Pancreas (tissue), 10 donors: ENCODE results near the gene MACROD2. TPM values are rescaled to one million over a fixed set of nuclear protein-coding genes. Genes with fewer than 3 reads are reported as not detected.

Experiments
- ATAC-seq, 4 donors: fragments of 200-7000 bp; cut with Tn5 transposase; one replicate each; pipeline versions ENCODE4 v1.8.0 to v1.9.1; 2020; ENCODE audit warnings: mild to moderate bottlenecking in 4 of 4, moderate library complexity in 4 of 4
- DNase-seq, 6 donors: peaks; one replicate each; pipeline ENCODE4 v3.0.0-alpha.2; 2020
- FAIRE-seq: peaks from 2 replicates; lab custom pipeline; 2012; peaks lifted over from hg19 to GRCh38; lab: Jason Lieb, UNC
- H3K27ac ChIP-seq, 4 donors: fragments of 200-600 bp; sonication (generic); 1 replicate in 3 of 4; 2 replicates in 1 of 4; pipeline versions ENCODE4 v1.5.0 to v1.8.0; 2020
- H3K27me3 ChIP-seq, 4 donors: fragments of 200-600 bp; one replicate each; pipeline ENCODE4 v1.8.0; 2021
- H3K36me3 ChIP-seq, 3 donors: fragments of 200-600 bp; sonication (generic) in 1 of 3; one replicate each; pipeline versions ENCODE4 v1.5.0 to v1.8.0; 2020 to 2021
- H3K4me1 ChIP-seq, 3 donors: fragments of 200-600 bp; one replicate each; pipeline ENCODE4 v1.8.0; 2021
- H3K4me3 ChIP-seq, 4 donors: fragments of 200-600 bp; sonication (generic) in 2 of 4; one replicate each; pipeline versions ENCODE4 v1.5.0 to v1.8.0; 2020 to 2021
- H3K9me3 ChIP-seq, 4 donors: fragments of 200-600 bp; one replicate each; pipeline ENCODE4 v1.8.0; 2021
- CTCF ChIP-seq, 4 donors: fragments of 200-600 bp; sonication (generic) in 3 of 4; IDR thresholded peaks; one replicate each; pipeline versions ENCODE4 v1.5.0 to v1.8.0; 2021; ENCODE audit warnings: antibody characterized with exemption in 4 of 4
- WGBS, 2 donors: extraction: QIAGEN DNeasy Blood & Tissue Kit; methylation state at CpG; one replicate each; pipeline ENCODE4 v1.1.7; 2013; 5-methylcytosine and 5-hydroxymethylcytosine counted together
- intact Hi-C, 3 donors: fragments of 100-400 bp; cut with DNase I; formaldehyde crosslinking; loops; one replicate each; pipeline versions ENCODE4 v1.11.1 to v1.14.2; 2022
- polyA plus RNA-seq, 2 donors: library from polyadenylated mRNA; stranded (reverse); fragments of 200-250 nt; gene quantifications; one replicate each; pipeline ENCODE4 v1.2.3, GENCODE V29; 2013
- total RNA-seq, 6 donors: library from RNA; stranded (reverse); fragmentation: NEBNext Ultra II Directional in 4 of 6; extraction: Animal tissue kit (Norgen Biotek cat#: 25700) in 4 of 6; gene quantifications; one replicate each; pipeline versions ENCODE4 v1.2.1 to v1.2.4, GENCODE V29; 2021 to 2023
- donor health status: healthy with polysubstance abuse.
- donor health status: DM: no; HTN: no; CAD: no; lungs with moderate emphysema.
- donor health status: DM: no; HTN: no; CAD: no.
- donor health status: control.
- donor health status: control.
- donor health status: Bipolar disorder and iron deficiency.
- donor health status: DM: yes; HTN: yes; CAD: no.
- donor health status: DM: no; HTN: no; CAD: no.
- donor health status: DM: no; HTN: no; CAD: no.
- donor health status: DM: yes; HTN: yes; CAD: no.

MACROD2 gene
- total and polyA plus RNA-seq, 8 donors = 1.7 to 4.9 (median 2.7) TPM

- no peak for DNase-seq
- ATAC-seq = no peak
- no peak for FAIRE-seq
- TF ChIP-seq CTCF (IDR thresholded peaks at IDR 0.05) = no peak
- intact Hi-C loops = no loop called here
- Histone ChIP-seq H3K4me1 (no peaks in the 10 kb centered on the region), H3K27ac (no peak overlapping the region), H3K36me3 (no peaks in the 10 kb centered on the region), H3K4me3 (no peak overlapping the region), H3K27me3 (no peaks in the 10 kb centered on the region), H3K9me3 (no peaks in the 10 kb centered on the region)
These were observed 183.6 kb downstream of the MACROD2 start for GRCh38 chr20:14178952-14179351.

- DNase-seq = no peak
- no peak overlapping the region for H3K4me3 ChIP-seq
- TF ChIP-seq CTCF (IDR thresholded peaks at IDR 0.05) = no peak
- no peaks in the 10 kb centered on the region for H3K27me3 ChIP-seq
- no peaks in the 10 kb centered on the region for H3K36me3 ChIP-seq
- ATAC-seq = peak in 3 of 4 donors; percentile 50 to 82 (median 66)
- peaks cover 0 to 5% (median 0%) of the 10 kb centered on the region in 3 donors for H3K4me1 ChIP-seq
- H3K27ac ChIP-seq = no peak overlapping the region
- intact Hi-C loops = no loop called here
- H3K9me3 ChIP-seq = no peaks in the 10 kb centered on the region
- 11 to 18% methylated on average over 1 of the region's 1 CpG for WGBS, 2 donors
- no peak for FAIRE-seq
These were observed 194.6 kb downstream of the MACROD2 start for GRCh38 chr20:14189794-14190402.

- Histone ChIP-seq H3K36me3 (no peaks in the 10 kb centered on the region), H3K27ac (no peak overlapping the region), H3K4me3 (no peak overlapping the region), H3K4me1 (peaks cover 0 to 5% (median 0%) of the 10 kb centered on the region in 3 donors), H3K27me3 (no peaks in the 10 kb centered on the region), H3K9me3 (no peaks in the 10 kb centered on the region)
- no peak for TF ChIP-seq CTCF (IDR thresholded peaks at IDR 0.05)
- ATAC-seq (no peak), DNase-seq (no peak), FAIRE-seq (no peak)
- intact Hi-C loops = no loop called here
These were observed 196.2 kb downstream of the MACROD2 start for GRCh38 chr20:14191559-14191958.

GRCh38 chr20:14193443-14193842 lies 198.1 kb downstream of the MACROD2 start:
- no peak for TF ChIP-seq CTCF (IDR thresholded peaks at IDR 0.05)
- Histone ChIP-seq H3K27me3 (no peaks in the 10 kb centered on the region), H3K4me1 (peaks cover 0 to 5% (median 0%) of the 10 kb centered on the region in 3 donors), H3K36me3 (no peaks in the 10 kb centered on the region), H3K9me3 (no peaks in the 10 kb centered on the region), H3K27ac (no peak overlapping the region), H3K4me3 (no peak overlapping the region)
- intact Hi-C loops = no loop called here
- DNase-seq (no peak), ATAC-seq (no peak), FAIRE-seq (no peak)
- 85 to 92% methylated on average over 4 of the region's 4 CpGs for WGBS, 2 donors

DNA sequence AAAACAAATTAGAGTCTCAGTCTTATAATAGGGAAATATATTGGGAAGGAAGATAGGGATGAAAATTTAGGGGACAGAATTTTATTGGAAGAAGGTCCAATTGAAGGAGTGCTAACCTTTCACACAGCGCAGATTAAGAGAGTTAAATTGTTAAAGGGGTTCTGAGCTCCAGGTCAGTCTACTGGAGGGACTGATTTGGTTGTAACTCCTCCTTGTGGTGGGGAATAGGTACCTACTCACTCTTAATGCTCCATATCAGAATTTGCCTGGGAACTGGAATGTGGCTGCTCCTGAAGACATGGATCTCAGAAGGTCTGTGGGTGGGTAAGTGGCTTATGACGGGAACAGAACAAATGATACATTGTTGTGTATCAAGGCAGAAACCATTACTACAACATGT lies 198.6 kb downstream of the MACROD2 start:
- intact Hi-C loops = no loop called here
- 93 to 95% methylated on average over 2 of the region's 2 CpGs for WGBS, 2 donors
- H3K9me3 ChIP-seq = no peaks in the 10 kb centered on the region
- no peak overlapping the region for H3K4me3 ChIP-seq
- FAIRE-seq = no peak
- no peak for TF ChIP-seq CTCF (IDR thresholded peaks at IDR 0.05)
- H3K27ac ChIP-seq = no peak overlapping the region
- H3K27me3 ChIP-seq = no peaks in the 10 kb centered on the region
- no peaks in the 10 kb centered on the region for H3K36me3 ChIP-seq
- DNase-seq = no peak
- H3K4me1 ChIP-seq = peaks cover 0 to 5% (median 0%) of the 10 kb centered on the region in 3 donors
- ATAC-seq = no peak
